IPS-18a (cell line): ENCODE data around the gene RIC1.
"Not testable (repeated sequence)": the region's sequence is repeated elsewhere in the genome, so short reads cannot be mapped to it uniquely, and the experiment has no call there.

ENCODE experiments used
- H3K27ac ChIP-seq: one replicate; pipeline ENCODE4 v1.5.1; 2013; ENCODE audit warnings: low read length
- H3K27me3 ChIP-seq: one replicate; pipeline ENCODE4 v1.6.1; 2013; ENCODE audit warnings: mild to moderate bottlenecking, low read length; ENCODE audit not compliant: control insufficient read depth, insufficient read depth
- H3K36me3 ChIP-seq: one replicate; pipeline ENCODE4 v1.6.1; 2013; ENCODE audit warnings: low read depth, low read length; ENCODE audit not compliant: control insufficient read depth
- H3K4me1 ChIP-seq: one replicate; pipeline ENCODE4 v1.6.1; 2013; ENCODE audit warnings: low read depth, low read length; ENCODE audit not compliant: control insufficient read depth
- H3K4me3 ChIP-seq: one replicate; pipeline ENCODE4 v1.5.1; 2013; ENCODE audit warnings: low read length
- H3K9ac ChIP-seq: one replicate; pipeline ENCODE4 v1.6.1; 2013; ENCODE audit warnings: mild to moderate bottlenecking, low read length, moderate library complexity
- H3K9me3 ChIP-seq: one replicate; pipeline ENCODE4 v1.6.1; 2013; ENCODE audit warnings: low read depth, low read length; ENCODE audit not compliant: control insufficient read depth

RIC1 gene

GRCh38 chr9:5643005-5643624 lies 14.2 kb downstream of the RIC1 start:
- Histone ChIP-seq H3K4me1 (no peaks in the 10 kb centered on the region), H3K36me3 (no peaks in the 10 kb centered on the region), H3K9ac (no peak overlapping the region), H3K9me3 (no peaks in the 10 kb centered on the region), H3K27me3 (no peaks in the 10 kb centered on the region), H3K27ac (no peak overlapping the region), H3K4me3 (no peak overlapping the region)

GRCh38 chr9:5644501-5644900 lies 15.6 kb downstream of the RIC1 start:
- no peaks in the 10 kb centered on the region for H3K36me3 ChIP-seq
- no peaks in the 10 kb centered on the region for H3K9me3 ChIP-seq
- no peak overlapping the region for H3K9ac ChIP-seq
- no peak overlapping the region for H3K4me3 ChIP-seq
- no peaks in the 10 kb centered on the region for H3K27me3 ChIP-seq
- no peak overlapping the region for H3K27ac ChIP-seq
- no peaks in the 10 kb centered on the region for H3K4me1 ChIP-seq

- no peak overlapping the region for H3K9ac ChIP-seq
- no peak overlapping the region for H3K4me3 ChIP-seq
- H3K27ac ChIP-seq = no peak overlapping the region
- H3K27me3 ChIP-seq = no peaks in the 10 kb centered on the region
- no peaks in the 10 kb centered on the region for H3K36me3 ChIP-seq
- H3K9me3 ChIP-seq = no peaks in the 10 kb centered on the region
- H3K4me1 ChIP-seq = no peaks in the 10 kb centered on the region
Measured at GRCh38 chr9:5646116-5646515, 17.2 kb downstream of the RIC1 start.

- Histone ChIP-seq H3K36me3 (no peaks in the 10 kb centered on the region), H3K27ac (no peak overlapping the region), H3K9me3 (peaks cover 7% of the 10 kb centered on the region), H3K27me3 (no peaks in the 10 kb centered on the region), H3K4me3 (no peak overlapping the region), H3K4me1 (no peaks in the 10 kb centered on the region), H3K9ac (no peak overlapping the region)
Measured at GRCh38 chr9:5650356-5651105, 21.6 kb downstream of the RIC1 start.

- H3K9ac ChIP-seq = no peak overlapping the region
- no peaks in the 10 kb centered on the region for H3K27me3 ChIP-seq
- peaks cover 7% of the 10 kb centered on the region for H3K9me3 ChIP-seq
- H3K27ac ChIP-seq = no peak overlapping the region
- H3K4me3 ChIP-seq = no peak overlapping the region
- no peaks in the 10 kb centered on the region for H3K36me3 ChIP-seq
- no peaks in the 10 kb centered on the region for H3K4me1 ChIP-seq
Measured at GRCh38 chr9:5651246-5651645, 22.3 kb downstream of the RIC1 start.

GRCh38 chr9:5652821-5653220 lies 23.9 kb downstream of the RIC1 start:
- Histone ChIP-seq H3K36me3 (no peaks in the 10 kb centered on the region), H3K4me1 (no peaks in the 10 kb centered on the region), H3K4me3 (no peak overlapping the region), H3K9me3 (peaks cover 7% of the 10 kb centered on the region), H3K9ac (no peak overlapping the region), H3K27ac (no peak overlapping the region), H3K27me3 (no peaks in the 10 kb centered on the region)

GRCh38 chr9:5662804-5663203 lies 33.9 kb downstream of the RIC1 start:
- H3K9me3 ChIP-seq, H3K4me1 ChIP-seq, H3K36me3 ChIP-seq, H3K27me3 ChIP-seq, H3K4me3 ChIP-seq, H3K9ac ChIP-seq, H3K27ac ChIP-seq: not testable (repeated sequence)

- Histone ChIP-seq H3K9me3 (no peaks in the 10 kb centered on the region), H3K27ac (no peak overlapping the region), H3K9ac (no peak overlapping the region), H3K36me3 (no peaks in the 10 kb centered on the region), H3K4me3 (no peak overlapping the region), H3K27me3 (no peaks in the 10 kb centered on the region), H3K4me1 (no peaks in the 10 kb centered on the region)
Measured at GRCh38 chr9:5665059-5665458, 36.2 kb downstream of the RIC1 start.

GRCh38 chr9:5667391-5667790 lies 38.5 kb downstream of the RIC1 start:
- Histone ChIP-seq H3K27me3 (no peaks in the 10 kb centered on the region), H3K9ac (no peak overlapping the region), H3K27ac (no peak overlapping the region), H3K4me3 (no peak overlapping the region), H3K4me1 (peaks cover 6% of the 10 kb centered on the region), H3K9me3 (no peaks in the 10 kb centered on the region), H3K36me3 (no peaks in the 10 kb centered on the region)

GRCh38 chr9:5670079-5670478 lies 41.2 kb downstream of the RIC1 start:
- H3K9me3 ChIP-seq = no peaks in the 10 kb centered on the region
- H3K4me1 ChIP-seq = peaks cover 6% of the 10 kb centered on the region
- no peaks in the 10 kb centered on the region for H3K36me3 ChIP-seq
- no peak overlapping the region for H3K4me3 ChIP-seq
- no peak overlapping the region for H3K27ac ChIP-seq
- no peak overlapping the region for H3K9ac ChIP-seq
- H3K27me3 ChIP-seq = no peaks in the 10 kb centered on the region

- Histone ChIP-seq H3K4me1 (peaks cover 6% of the 10 kb centered on the region), H3K27ac (no peak overlapping the region)
Measured at GRCh38 chr9:5671711-5672353, 42.9 kb downstream of the RIC1 start.

GRCh38 chr9:5675046-5675445 lies 46.1 kb downstream of the RIC1 start:
- H3K36me3 ChIP-seq, H3K9ac ChIP-seq, H3K4me3 ChIP-seq, H3K9me3 ChIP-seq, H3K27me3 ChIP-seq, H3K27ac ChIP-seq, H3K4me1 ChIP-seq: not testable (repeated sequence)

More at GRCh38 chr9:5671711-5672353, 42.9 kb downstream of the RIC1 start:
- H3K27me3 ChIP-seq = no peaks in the 10 kb centered on the region
- no peaks in the 10 kb centered on the region for H3K36me3 ChIP-seq
- no peak overlapping the region for H3K4me3 ChIP-seq
- no peak overlapping the region for H3K9ac ChIP-seq
- no peaks in the 10 kb centered on the region for H3K9me3 ChIP-seq
